Measurements from ENCODE around the gene TNFRSF19. TPM values are rescaled to one million over a fixed set of nuclear protein-coding genes. Genes with fewer than 3 reads are reported as not detected.

Gene TNFRSF19
- total RNA-seq, 3 donors from 2014 or later, result 5.3 to 9.1 (median 7.9) TPM

DNA sequence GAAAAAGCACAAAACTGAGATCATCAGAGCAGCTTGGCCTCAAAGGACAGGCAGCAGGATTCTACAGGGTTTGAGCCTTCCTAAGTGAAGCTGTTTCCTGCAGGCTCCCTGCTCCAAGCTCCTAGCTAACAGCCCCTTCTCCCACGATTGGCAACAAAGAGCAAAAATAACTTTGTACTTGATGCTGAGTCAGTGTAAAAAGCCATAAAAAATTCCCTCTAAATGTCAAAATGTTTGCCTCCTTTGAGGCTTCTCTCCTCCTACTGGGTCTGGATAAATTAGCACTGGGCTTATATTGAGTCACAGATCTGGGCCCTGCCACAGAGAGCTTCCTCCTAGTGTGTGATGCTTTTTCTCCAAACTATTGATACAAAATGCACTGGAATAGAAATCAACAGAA lies 153.3 kb downstream of the TNFRSF19 start:
- Histone ChIP-seq H3K27me3 (no peaks in the 10 kb centered on the region), H3K4me1 (no peaks in the 10 kb centered on the region), H3K27ac (no peak overlapping the region), H3K4me3 (no peak overlapping the region), H3K9me3 (no peaks in the 10 kb centered on the region), H3K36me3 (no peaks in the 10 kb centered on the region)
- TF ChIP-seq POLR2AphosphoS5 (IDR thresholded peaks at IDR 0.05), result no peak
- no peak for TF ChIP-seq POLR2A (IDR thresholded peaks at IDR 0.05)
- TF ChIP-seq, protein P1, sequence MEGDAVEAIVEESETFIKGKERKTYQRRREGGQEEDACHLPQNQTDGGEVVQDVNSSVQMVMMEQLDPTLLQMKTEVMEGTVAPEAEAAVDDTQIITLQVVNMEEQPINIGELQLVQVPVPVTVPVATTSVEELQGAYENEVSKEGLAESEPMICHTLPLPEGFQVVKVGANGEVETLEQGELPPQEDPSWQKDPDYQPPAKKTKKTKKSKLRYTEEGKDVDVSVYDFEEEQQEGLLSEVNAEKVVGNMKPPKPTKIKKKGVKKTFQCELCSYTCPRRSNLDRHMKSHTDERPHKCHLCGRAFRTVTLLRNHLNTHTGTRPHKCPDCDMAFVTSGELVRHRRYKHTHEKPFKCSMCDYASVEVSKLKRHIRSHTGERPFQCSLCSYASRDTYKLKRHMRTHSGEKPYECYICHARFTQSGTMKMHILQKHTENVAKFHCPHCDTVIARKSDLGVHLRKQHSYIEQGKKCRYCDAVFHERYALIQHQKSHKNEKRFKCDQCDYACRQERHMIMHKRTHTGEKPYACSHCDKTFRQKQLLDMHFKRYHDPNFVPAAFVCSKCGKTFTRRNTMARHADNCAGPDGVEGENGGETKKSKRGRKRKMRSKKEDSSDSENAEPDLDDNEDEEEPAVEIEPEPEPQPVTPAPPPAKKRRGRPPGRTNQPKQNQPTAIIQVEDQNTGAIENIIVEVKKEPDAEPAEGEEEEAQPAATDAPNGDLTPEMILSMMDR (IDR thresholded peaks at IDR 0.05), result no peak
- intact Hi-C loops (cut with DNase I; ENCODE audit: low total_unique reads), result no loop called here
- no peak for DNase-seq (ENCODE audit: low spot score in 2 of 2)

DNA sequence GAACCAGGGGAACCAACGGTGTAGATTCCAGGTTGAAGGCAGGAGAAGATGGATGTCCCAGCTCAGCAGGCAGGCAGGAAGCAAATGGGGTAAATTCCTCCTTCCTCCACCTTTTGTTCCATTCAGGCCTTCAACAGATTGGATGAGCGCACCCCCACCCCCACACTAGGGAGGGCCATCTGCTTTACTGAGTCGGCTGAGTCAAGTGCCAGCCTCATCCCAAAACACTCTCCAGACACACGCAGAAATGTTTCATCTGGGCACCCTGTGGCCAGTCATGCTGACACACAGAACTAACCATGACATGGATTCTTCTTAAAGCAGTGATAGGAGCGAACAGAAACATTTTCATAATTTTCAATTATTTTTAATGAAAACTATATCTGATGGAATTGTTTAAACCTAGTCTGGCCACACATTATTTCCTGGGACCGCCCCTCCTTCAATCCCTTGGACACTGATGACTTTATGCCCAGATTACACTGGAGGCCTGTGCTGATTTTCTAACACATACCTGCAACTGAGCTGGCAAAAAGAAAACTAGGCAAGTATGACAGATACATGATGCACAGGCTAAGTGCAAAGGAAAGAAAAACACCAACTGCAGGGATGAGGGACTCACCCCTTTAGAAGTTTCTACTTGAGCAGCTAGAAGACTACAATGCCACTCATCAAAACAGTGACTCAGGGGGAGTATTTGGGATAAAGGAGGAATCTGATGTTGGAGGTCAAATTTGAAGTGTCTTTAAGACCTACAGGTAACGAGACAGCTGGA lies 154.2 kb downstream of the TNFRSF19 start:
- no peaks in the 10 kb centered on the region for H3K36me3 ChIP-seq
- no peaks in the 10 kb centered on the region for H3K27me3 ChIP-seq
- DNase-seq (ENCODE audit: low spot score in 2 of 2), result no peak
- H3K4me1 ChIP-seq, result no peaks in the 10 kb centered on the region
- TF ChIP-seq, protein P1 (IDR thresholded peaks at IDR 0.05), result no peak
- intact Hi-C loops (cut with DNase I; ENCODE audit: low total_unique reads), result no loop called here
- H3K27ac ChIP-seq, result no peak overlapping the region
- no peak overlapping the region for H3K4me3 ChIP-seq
- H3K9me3 ChIP-seq, result no peaks in the 10 kb centered on the region

Other genes starting within 250 kb of the TNFRSF19 start
- 10 to 100 TPM; 26.2 to 36.3 (median 32.4) TPM for gene SACS, start 136.7 kb upstream of the TNFRSF19 start, total RNA-seq